MM.1S (cell line): Measurements from ENCODE around the gene TYW1.
A peak's percentile ranks its signal among the peaks of the same experiment; 100 is the strongest.
"Not testable (repeated sequence)": the region's sequence is repeated elsewhere in the genome, so short reads cannot be mapped to it uniquely, and the experiment has no call there.

Source experiments
- DNase-seq: peaks from one replicate; pipeline ENCODE4 v3.0.0-alpha.2; 2015
- H2AFZ ChIP-seq: fragments of 300-600 bp; sonication (generic); 2 replicates; pipeline ENCODE4 v1.6.0; 2016; ENCODE audit warnings: antibody characterized with exemption, low read length
- H3F3A ChIP-seq: fragments of 300-600 bp; sonication (generic); 2 replicates; pipeline ENCODE4 v1.6.1; 2016; ENCODE audit warnings: mild to moderate bottlenecking, antibody characterized with exemption, low read length, moderate library complexity, mixed read lengths; ENCODE audit not compliant: insufficient read depth
- H3K27ac ChIP-seq: fragments of 300-600 bp; sonication (generic); 2 replicates; pipeline ENCODE4 v1.5.1; 2016; ENCODE audit warnings: mild to moderate bottlenecking, low read length
- H3K27me3 ChIP-seq: fragments of 300-600 bp; sonication (generic); replicated peaks from 2 replicates; pipeline ENCODE4 v1.6.0; 2016; ENCODE audit warnings: low read length; ENCODE audit not compliant: insufficient read depth
- H3K36me3 ChIP-seq: fragments of 300-600 bp; sonication (generic); replicated peaks from 2 replicates; pipeline ENCODE4 v1.6.1; 2016; ENCODE audit warnings: mild to moderate bottlenecking, low read length, mixed read lengths; ENCODE audit not compliant: insufficient read depth
- H3K4me1 ChIP-seq: fragments of 300-600 bp; sonication (generic); 2 replicates; pipeline ENCODE4 v1.6.1; 2016; ENCODE audit warnings: low read length, mixed read lengths
- H3K4me2 ChIP-seq: fragments of 300-600 bp; sonication (generic); 2 replicates; pipeline ENCODE4 v1.6.0; 2016; ENCODE audit warnings: low read depth, low read length
- H3K4me3 ChIP-seq: fragments of 300-600 bp; sonication (generic); 2 replicates; pipeline ENCODE4 v1.5.1; 2016; ENCODE audit warnings: low read length, mixed read lengths
- H3K79me2 ChIP-seq: fragments of 300-600 bp; sonication (generic); 2 replicates; pipeline ENCODE4 v1.6.1; 2016; ENCODE audit warnings: mixed run types, low read length, mixed read lengths
- H3K9ac ChIP-seq: fragments of 300-600 bp; sonication (generic); 2 replicates; pipeline ENCODE4 v1.6.1; 2016; ENCODE audit warnings: low read length, mixed read lengths
- H3K9me2 ChIP-seq: fragments of 300-600 bp; sonication (generic); replicated peaks from 2 replicates; pipeline ENCODE4 v1.6.1; 2016; ENCODE audit warnings: mild to moderate bottlenecking, low read length, mixed read lengths; ENCODE audit not compliant: insufficient read depth
- H3K9me3 ChIP-seq: fragments of 300-600 bp; sonication (generic); replicated peaks from 2 replicates; pipeline ENCODE4 v1.6.1; 2016; ENCODE audit warnings: mild to moderate bottlenecking, low read length, mixed read lengths; ENCODE audit not compliant: insufficient read depth
- H4K20me1 ChIP-seq: fragments of 300-600 bp; sonication (generic); 2 replicates; pipeline ENCODE4 v1.6.1; 2016; ENCODE audit warnings: mild to moderate bottlenecking, low read length, moderate library complexity, mixed read lengths; ENCODE audit not compliant: insufficient read depth
- EZH2 ChIP-seq: fragments of 300-600 bp; sonication (generic); optimal IDR thresholded peaks from 2 replicates; pipeline ENCODE3; 2017; ENCODE audit warnings: low read depth, mild to moderate bottlenecking, antibody characterized with exemption, low read length, mixed read lengths
- EZH2phosphoT487 ChIP-seq: fragments of 300-600 bp; sonication (generic); IDR thresholded peaks from 2 replicates; pipeline ENCODE4 v1.6.1; 2018; ENCODE audit warnings: antibody characterized with exemption, low read length
- TF ChIP-seq, protein P1 (sequence below): fragments of 300-600 bp; sonication (generic); IDR thresholded peaks from 2 replicates; pipeline ENCODE4 v1.5.1; 2016; ENCODE audit warnings: antibody characterized with exemption, low read length, mixed read lengths

Gene TYW1, protein sequence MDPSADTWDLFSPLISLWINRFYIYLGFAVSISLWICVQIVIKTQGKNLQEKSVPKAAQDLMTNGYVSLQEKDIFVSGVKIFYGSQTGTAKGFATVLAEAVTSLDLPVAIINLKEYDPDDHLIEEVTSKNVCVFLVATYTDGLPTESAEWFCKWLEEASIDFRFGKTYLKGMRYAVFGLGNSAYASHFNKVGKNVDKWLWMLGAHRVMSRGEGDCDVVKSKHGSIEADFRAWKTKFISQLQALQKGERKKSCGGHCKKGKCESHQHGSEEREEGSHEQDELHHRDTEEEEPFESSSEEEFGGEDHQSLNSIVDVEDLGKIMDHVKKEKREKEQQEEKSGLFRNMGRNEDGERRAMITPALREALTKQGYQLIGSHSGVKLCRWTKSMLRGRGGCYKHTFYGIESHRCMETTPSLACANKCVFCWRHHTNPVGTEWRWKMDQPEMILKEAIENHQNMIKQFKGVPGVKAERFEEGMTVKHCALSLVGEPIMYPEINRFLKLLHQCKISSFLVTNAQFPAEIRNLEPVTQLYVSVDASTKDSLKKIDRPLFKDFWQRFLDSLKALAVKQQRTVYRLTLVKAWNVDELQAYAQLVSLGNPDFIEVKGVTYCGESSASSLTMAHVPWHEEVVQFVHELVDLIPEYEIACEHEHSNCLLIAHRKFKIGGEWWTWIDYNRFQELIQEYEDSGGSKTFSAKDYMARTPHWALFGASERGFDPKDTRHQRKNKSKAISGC

DNA sequence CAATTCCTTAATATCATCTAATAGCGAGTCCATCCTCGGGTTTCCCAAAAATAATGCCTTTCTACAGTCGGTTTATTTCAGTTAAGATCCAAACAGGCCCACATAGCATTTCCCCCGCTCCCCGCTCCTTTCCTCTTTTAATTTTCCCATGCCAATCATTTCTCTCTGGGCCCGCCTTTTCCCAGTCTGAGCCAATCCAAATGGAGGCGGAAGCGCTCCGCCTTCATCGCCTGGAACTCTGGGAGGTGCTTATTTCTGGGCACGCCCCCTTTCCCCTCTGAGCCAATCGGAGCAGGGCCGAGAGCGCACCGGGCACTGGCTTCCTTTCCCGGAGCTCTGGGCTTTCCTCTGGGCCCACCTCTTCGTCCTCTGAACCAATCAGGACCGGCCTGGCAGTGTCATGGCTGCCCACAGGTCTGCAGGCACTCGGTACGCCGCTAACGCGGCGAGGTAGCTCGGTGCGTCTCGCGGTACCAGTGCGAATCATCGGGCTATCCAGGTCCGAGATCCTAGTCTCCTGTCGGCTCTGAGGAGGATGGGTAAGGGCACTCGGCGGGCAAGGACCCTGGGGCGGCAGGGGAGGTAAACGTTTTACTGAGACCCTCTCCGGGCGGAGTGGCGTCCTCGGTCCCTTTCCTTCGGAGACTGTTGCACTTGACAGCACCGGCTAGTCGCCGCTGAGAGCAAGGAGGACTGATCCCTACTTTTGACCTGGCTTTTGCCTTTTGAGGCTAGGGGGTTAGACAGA is at the start of gene TYW1:
TSS of gene TYW1 (plus strand) at position 390 of the 748 bp plus-strand sequence. CDS start at position 536, 146 bp downstream.
- Histone ChIP-seq H3K4me3 (peak within 1 kb of the TSS; percentile 78), H3K79me2 (peaks cover 41% of the 10 kb centered on the region), H2AFZ (peak within 1 kb of the TSS; percentile 70), H3K27ac (peak within 1 kb of the TSS; percentile 68; the same call in 1 of the 2 replicates), H3K4me2 (peak within 1 kb of the TSS; percentile 73), H3K9ac (peak within 1 kb of the TSS; percentile 81)
- not testable (repeated sequence) for H3K4me1 ChIP-seq, H4K20me1 ChIP-seq, H3K9me3 ChIP-seq, H3F3A ChIP-seq, H3K9me2 ChIP-seq, H3K36me3 ChIP-seq, H3K27me3 ChIP-seq
- peak; percentile 96 for DNase-seq

DNA sequence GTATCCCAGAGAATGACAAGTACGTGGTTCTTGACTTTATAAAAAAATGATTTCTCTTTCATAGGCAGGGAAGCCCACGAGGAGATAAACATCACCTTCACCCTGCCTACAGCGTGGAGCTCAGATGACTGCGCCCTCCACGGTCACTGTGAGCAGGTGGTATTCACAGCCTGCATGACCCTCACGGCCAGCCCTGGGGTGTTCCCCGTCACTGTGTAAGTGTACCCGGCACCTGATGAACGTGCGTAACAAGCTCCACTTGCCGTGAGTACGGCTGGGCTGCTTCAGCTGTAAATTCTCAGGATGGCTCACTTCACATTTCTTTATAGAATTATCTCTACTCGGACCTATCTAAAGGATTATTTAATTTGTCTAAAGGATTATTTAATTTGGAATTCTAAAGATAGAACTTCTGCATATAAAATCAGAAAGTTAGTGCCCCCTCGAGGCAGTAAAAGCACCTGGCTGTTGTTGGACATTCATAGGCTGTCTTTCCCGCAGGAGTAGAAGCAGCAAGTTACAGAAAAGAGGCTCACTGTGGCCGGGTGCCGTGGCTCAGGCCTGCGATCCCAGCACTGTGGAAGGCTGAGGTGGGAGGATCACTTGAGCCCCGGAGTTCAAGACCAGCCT is 48.0 kb upstream of the TYW1 start:
- no peaks in the 10 kb centered on the region for H3K27me3 ChIP-seq
- TF ChIP-seq, protein P1, sequence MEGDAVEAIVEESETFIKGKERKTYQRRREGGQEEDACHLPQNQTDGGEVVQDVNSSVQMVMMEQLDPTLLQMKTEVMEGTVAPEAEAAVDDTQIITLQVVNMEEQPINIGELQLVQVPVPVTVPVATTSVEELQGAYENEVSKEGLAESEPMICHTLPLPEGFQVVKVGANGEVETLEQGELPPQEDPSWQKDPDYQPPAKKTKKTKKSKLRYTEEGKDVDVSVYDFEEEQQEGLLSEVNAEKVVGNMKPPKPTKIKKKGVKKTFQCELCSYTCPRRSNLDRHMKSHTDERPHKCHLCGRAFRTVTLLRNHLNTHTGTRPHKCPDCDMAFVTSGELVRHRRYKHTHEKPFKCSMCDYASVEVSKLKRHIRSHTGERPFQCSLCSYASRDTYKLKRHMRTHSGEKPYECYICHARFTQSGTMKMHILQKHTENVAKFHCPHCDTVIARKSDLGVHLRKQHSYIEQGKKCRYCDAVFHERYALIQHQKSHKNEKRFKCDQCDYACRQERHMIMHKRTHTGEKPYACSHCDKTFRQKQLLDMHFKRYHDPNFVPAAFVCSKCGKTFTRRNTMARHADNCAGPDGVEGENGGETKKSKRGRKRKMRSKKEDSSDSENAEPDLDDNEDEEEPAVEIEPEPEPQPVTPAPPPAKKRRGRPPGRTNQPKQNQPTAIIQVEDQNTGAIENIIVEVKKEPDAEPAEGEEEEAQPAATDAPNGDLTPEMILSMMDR = no peak
- no peak for TF ChIP-seq EZH2
- no peak for TF ChIP-seq EZH2phosphoT487
- no peak for DNase-seq

DNA sequence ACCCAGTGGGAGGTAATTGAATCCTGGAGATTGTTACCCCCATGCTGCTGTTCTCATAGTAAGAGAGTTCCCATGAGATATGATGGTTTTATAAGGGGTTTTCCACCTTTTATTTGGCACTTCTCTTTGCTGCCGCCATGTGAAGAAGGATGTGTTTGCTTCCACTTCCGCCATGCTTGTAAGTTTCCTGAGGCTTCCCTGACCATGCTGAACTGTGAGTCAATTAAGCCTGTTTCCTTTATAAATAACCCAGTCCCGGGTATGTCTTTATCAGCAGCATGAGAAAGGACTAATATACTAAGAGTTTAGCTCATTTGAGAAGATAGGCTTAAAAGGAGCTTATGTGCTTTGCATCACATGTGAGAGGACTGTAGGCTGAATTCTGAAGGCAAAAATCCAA is 46.3 kb upstream of the TYW1 start:
- Histone ChIP-seq H3K9me3 (no peaks in the 10 kb centered on the region), H3K27me3 (no peaks in the 10 kb centered on the region), H3K9me2 (no peaks in the 10 kb centered on the region), H3K36me3 (0 out of 2 replicates have a peak, but pooled peaks cover 4% of the 10 kb centered on the region), H3K4me3 (no peak overlapping the region), H3K27ac (no peak overlapping the region), H4K20me1 (no peaks in the 10 kb centered on the region), H3K79me2 (0 out of 2 replicates have a peak, but pooled peaks cover 3% of the 10 kb centered on the region), H3K4me2 (no peak overlapping the region), H2AFZ (no peak overlapping the region), H3K4me1 (no peaks in the 10 kb centered on the region), H3F3A (no peaks in the 10 kb centered on the region), H3K9ac (no peak overlapping the region)
- DNase-seq = no peak
- no peak for TF ChIP-seq EZH2phosphoT487
- TF ChIP-seq EZH2 = no peak
- TF ChIP-seq, protein P1 = no peak

More for the DNA sequence above, 48.0 kb upstream of the TYW1 start:
- Histone ChIP-seq H3K4me1 (no peaks in the 10 kb centered on the region), H3K9me2 (no peaks in the 10 kb centered on the region), H3K4me2 (no peak overlapping the region), H4K20me1 (no peaks in the 10 kb centered on the region), H3F3A (no peaks in the 10 kb centered on the region), H3K79me2 (peaks cover 12% of the 10 kb centered on the region), H3K9me3 (no peaks in the 10 kb centered on the region), H3K9ac (no peak overlapping the region), H2AFZ (no peak overlapping the region), H3K4me3 (no peak overlapping the region), H3K27ac (no peak overlapping the region), H3K36me3 (0 out of 2 replicates have a peak, but pooled peaks cover 4% of the 10 kb centered on the region)
